Measurements from ENCODE around the gene APBB1IP.
"Not testable (repeated sequence)": the region's sequence is repeated elsewhere in the genome, so short reads cannot be mapped to it uniquely, and the experiment has no call there.

DNA sequence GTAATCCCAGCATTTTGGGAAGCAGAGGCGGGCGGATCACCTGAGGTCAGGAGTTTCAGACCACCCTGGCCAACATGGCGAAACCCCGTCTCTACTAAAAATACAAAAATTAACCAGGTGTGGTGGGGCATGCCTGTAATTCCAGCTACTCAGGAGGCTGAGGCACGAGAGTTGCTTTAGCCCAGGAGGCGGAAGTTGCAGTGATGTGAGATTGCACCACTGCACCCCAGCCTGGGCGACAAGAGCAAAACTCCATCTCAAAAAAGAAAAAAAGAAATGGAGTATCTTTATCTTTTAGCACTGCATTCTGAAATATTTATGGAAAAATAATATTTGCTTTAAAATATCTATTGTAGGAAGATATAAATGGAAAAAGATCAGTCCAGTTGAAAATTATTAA, 52.2 kb downstream of the APBB1IP start:
- not testable (repeated sequence) for TF ChIP-seq POLR2A (IDR thresholded peaks at IDR 0.05)
- TF ChIP-seq, protein P1, sequence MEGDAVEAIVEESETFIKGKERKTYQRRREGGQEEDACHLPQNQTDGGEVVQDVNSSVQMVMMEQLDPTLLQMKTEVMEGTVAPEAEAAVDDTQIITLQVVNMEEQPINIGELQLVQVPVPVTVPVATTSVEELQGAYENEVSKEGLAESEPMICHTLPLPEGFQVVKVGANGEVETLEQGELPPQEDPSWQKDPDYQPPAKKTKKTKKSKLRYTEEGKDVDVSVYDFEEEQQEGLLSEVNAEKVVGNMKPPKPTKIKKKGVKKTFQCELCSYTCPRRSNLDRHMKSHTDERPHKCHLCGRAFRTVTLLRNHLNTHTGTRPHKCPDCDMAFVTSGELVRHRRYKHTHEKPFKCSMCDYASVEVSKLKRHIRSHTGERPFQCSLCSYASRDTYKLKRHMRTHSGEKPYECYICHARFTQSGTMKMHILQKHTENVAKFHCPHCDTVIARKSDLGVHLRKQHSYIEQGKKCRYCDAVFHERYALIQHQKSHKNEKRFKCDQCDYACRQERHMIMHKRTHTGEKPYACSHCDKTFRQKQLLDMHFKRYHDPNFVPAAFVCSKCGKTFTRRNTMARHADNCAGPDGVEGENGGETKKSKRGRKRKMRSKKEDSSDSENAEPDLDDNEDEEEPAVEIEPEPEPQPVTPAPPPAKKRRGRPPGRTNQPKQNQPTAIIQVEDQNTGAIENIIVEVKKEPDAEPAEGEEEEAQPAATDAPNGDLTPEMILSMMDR (IDR thresholded peaks at IDR 0.05) = not testable (repeated sequence)
